GM10248 (cell line): ENCODE data around the gene FFAR2.
"Not testable (repeated sequence)": the region's sequence is repeated elsewhere in the genome, so short reads cannot be mapped to it uniquely, and the experiment has no call there.

Source experiments
- CTCF ChIA-PET: fragments of 300-600 bp; sonication (Branson Sonifier 250); formaldehyde crosslinking; extraction: SDS; loops from one replicate; lab custom pipeline; 2021; ENCODE audit warnings: antibody characterized with exemption; lab: Yijun Ruan, JAX
- POLR2A ChIA-PET: fragments of 350-650 bp; sonication (Branson Sonifier 250); formaldehyde crosslinking; extraction: SDS; loops from one replicate; lab custom pipeline; 2020; ENCODE audit warnings: antibody characterized with exemption; lab: Yijun Ruan, JAX
- DNase-seq: peaks from one replicate; pipeline ENCODE4 v3.0.0; 2012; ENCODE audit errors: extremely low spot score
- TF ChIP-seq, protein P1 (sequence below): IDR thresholded peaks from 2 replicates; pipeline ENCODE4 v1.5.1; 2012; ENCODE audit warnings: mild to moderate bottlenecking, low read depth; ENCODE audit errors: extremely low read depth, missing control alignments, control extremely low read depth

FFAR2 gene

DNA sequence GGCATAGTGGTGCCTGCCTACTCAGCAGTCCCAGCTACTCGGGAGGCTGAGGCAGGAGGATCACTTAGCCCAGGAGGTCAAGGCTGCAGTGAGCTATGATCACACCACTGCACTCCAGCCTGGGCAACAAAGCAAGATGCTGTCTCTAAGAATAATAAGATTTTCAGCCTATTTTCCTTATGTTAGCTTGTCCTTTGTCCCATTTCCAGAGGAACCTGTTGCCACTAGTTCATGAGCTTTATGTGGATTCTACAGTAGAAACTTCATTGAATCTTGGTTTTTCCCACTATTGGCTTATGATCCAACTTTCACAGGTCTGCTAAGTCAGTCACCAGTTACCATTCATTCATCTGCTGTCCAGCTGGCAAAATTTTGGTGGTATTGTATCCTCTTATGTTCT, 18.2 kb downstream of the FFAR2 start:
- CTCF ChIA-PET = interaction anchor here (0.9 to 9.0 kb wide), 5 partner anchors 12 to 111 kb away, joined by 3 to 125 read pairs (median 6); partner anchors contain the start of genes FFAR2 and FFAR3
- DNase-seq = no peak
- TF ChIP-seq, protein P1, sequence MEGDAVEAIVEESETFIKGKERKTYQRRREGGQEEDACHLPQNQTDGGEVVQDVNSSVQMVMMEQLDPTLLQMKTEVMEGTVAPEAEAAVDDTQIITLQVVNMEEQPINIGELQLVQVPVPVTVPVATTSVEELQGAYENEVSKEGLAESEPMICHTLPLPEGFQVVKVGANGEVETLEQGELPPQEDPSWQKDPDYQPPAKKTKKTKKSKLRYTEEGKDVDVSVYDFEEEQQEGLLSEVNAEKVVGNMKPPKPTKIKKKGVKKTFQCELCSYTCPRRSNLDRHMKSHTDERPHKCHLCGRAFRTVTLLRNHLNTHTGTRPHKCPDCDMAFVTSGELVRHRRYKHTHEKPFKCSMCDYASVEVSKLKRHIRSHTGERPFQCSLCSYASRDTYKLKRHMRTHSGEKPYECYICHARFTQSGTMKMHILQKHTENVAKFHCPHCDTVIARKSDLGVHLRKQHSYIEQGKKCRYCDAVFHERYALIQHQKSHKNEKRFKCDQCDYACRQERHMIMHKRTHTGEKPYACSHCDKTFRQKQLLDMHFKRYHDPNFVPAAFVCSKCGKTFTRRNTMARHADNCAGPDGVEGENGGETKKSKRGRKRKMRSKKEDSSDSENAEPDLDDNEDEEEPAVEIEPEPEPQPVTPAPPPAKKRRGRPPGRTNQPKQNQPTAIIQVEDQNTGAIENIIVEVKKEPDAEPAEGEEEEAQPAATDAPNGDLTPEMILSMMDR = no peak
- POLR2A ChIA-PET = no interaction called here

DNA sequence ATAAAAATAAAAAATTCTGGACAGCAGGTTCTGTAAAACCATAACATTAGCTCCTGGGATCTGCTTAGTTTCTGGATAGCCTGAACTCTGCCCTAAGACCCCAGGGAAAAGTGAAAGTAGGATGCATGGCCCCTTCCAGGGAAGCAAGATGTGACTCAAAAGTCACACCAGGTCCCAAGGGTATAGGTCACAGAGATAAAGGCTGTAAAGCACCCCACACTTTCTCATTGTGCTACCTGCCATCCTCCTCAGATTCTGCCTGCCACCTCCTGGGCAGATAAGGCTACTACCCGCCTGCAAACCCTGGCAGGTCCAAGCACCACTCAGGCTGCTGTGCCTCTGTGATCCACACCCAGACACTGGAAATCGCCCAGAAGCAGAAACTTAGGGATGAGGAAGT, 20.6 kb downstream of the FFAR2 start:
- TF ChIP-seq, protein P1 = peak; percentile 78
- peak; percentile 84 for DNase-seq
- POLR2A ChIA-PET = no interaction called here
- CTCF ChIA-PET = interaction anchor here (0.8 to 9.0 kb wide), 32 partner anchors 9 to 353 kb away, joined by 3 to 125 read pairs (median 5); partner anchors contain the start of genes FFAR2, FFAR3 and FXYD3

- ChIA-PET POLR2A (no interaction called here), CTCF (interaction anchor here (1.0 to 9.0 kb wide), 13 partner anchors 8 to 121 kb away, joined by 3 to 125 read pairs (median 9); partner anchors contain the start of gene FFAR3)
- TF ChIP-seq, protein P1 = no peak
- DNase-seq = no peak
Measured at GRCh38 chr19:35470128-35470527, 22.1 kb downstream of the FFAR2 start.

- CTCF ChIA-PET = interaction anchor here (0.9 to 9.0 kb wide), 5 partner anchors 13 to 116 kb away, joined by 3 to 125 read pairs (median 5); partner anchors contain the start of gene FFAR3
- DNase-seq = not testable (repeated sequence)
Measured at GRCh38 chr19:35471075-35471474, 23.0 kb downstream of the FFAR2 start.

DNA sequence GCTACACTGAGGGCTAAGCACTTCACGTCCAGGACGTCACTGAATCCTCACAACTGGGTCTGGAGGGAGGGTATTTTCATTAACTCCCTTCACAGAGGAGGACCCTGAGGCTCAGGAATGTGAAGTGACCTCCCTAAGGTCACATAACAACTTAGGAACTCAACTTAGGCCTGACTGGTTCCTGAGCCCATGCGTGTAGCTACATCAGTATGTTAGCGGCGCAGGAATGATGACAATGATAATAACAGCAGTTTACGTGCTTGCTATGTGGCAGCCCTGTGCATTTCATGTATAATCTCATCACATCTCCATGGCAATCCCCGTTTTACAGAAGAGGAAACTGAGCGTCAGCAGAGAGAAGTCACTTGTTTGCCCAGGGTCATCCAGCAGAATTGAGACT, 23.9 kb downstream of the FFAR2 start:
- DNase-seq = no peak
- CTCF ChIA-PET = interaction anchor here (1.2 to 9.0 kb wide), 3 partner anchors 23 to 117 kb away, joined by 3 to 125 read pairs (median 14); partner anchors contain the start of gene FFAR3
- TF ChIP-seq, protein P1 = no peak
- POLR2A ChIA-PET = interaction anchor here (1.1 kb wide), 1 partner anchor 122 kb away, joined by 3 read pairs; no protein-coding TSS in a partner anchor

More at GRCh38 chr19:35471075-35471474, 23.0 kb downstream of the FFAR2 start:
- POLR2A ChIA-PET = not testable (repeated sequence)

GRCh38 chr19:35474104-35474503, 26.0 kb downstream of the FFAR2 start:
- TF ChIP-seq, protein P1 = no peak
- no peak for DNase-seq
- ChIA-PET POLR2A (no interaction called here), CTCF (interaction anchor here (0.7 to 9.0 kb wide), 4 partner anchors 14 to 119 kb away, joined by 3 to 125 read pairs (median 8); partner anchors contain the start of gene FFAR3)

GRCh38 chr19:35474594-35474993, 26.5 kb downstream of the FFAR2 start:
- CTCF ChIA-PET = interaction anchor here (2.4 kb wide), 1 partner anchor 21 kb away, joined by 14 read pairs; no protein-coding TSS in a partner anchor
- POLR2A ChIA-PET, DNase-seq: not testable (repeated sequence)
